AML-193 (cell line): ENCODE data around the gene SERPINB4.

Source experiments
- DNase-seq, 2 experiments: peaks; one replicate each; lab custom pipeline; 2025; lab: John Stamatoyannopoulos, UW

Gene SERPINB4

DNA sequence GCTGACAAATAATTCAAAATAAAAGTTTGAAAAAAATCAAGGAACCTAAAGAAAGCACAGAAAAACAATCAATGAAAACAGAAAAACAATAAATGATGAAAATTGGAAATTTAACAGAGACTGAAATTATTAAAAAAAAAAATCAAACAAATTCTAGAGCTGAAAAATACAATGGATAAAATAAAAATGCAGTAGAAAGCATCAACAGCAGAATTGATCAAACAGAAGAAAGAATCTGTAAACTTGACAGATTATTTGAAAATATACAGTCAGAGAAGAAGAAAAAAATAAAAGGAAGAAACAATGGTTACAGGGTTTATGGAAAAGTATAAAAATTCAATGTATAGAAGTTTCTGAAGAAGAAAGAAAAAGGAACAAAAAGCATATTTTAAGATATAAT is 16.2 kb downstream of the SERPINB4 start:
- DNase-seq = no peak

GRCh38 chr18:63626431-63626830 is 17.6 kb downstream of the SERPINB4 start:
- no peak for DNase-seq

DNA sequence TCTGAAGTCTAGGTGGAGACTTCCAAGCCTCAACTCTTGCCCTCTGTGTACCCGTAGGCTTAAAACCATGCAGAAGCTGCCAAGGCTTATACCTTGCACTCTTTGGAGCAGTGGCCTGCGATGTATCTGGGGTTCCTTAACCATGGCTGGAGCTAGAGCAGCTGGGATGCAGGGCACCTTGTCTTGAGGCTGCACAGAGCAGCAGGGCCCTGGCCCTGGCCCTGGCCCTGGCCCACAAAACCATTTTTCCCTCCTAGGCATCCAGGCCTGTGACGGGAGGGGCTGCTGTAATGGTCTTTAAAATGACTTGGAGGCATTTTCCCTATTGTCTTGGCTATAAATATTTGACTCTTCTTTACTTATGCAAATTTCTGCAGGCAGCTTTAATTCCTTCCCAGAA is 19.2 kb downstream of the SERPINB4 start:
- DNase-seq = no peak

GRCh38 chr18:63619661-63620060 is 24.4 kb downstream of the SERPINB4 start:
- no peak for DNase-seq

DNA sequence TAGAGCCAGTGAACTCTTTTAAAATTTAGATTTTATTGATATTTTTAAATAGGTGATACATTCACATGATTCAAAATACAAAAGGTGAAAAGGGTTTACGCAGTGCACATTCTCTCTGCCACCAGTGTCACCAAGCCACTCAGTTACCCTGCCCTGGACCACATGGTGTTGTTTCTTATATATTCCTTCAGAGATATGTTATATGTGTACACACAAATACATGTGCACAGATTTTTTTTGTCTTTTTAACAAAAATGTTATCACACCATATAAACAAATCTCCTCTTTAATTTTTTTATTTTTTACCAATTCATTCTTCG is 26.2 kb downstream of the SERPINB4 start:
- DNase-seq = no peak

GRCh38 chr18:63617049-63617914 is 26.8 kb downstream of the SERPINB4 start:
- no peak for DNase-seq

DNA sequence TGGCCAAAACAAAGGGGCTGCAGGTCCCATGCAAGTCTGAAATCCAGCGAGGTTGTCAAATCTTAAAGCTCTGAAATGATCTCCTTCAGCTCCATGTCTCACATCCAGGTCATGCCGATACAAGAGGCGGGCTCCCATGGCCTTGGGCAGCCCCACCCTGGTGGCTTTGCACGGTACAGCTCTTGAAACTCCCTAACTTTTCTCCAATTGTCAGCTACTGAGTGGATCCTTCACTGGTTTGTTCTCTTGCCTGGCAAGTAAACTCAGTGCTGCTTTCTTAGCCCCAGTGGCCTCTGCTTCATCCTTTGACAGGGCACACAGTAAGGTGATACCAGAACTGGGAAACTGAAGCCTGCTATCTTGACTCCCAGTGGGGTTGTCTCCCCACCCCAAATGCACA is 30.6 kb downstream of the SERPINB4 start:
- DNase-seq = no peak

DNA sequence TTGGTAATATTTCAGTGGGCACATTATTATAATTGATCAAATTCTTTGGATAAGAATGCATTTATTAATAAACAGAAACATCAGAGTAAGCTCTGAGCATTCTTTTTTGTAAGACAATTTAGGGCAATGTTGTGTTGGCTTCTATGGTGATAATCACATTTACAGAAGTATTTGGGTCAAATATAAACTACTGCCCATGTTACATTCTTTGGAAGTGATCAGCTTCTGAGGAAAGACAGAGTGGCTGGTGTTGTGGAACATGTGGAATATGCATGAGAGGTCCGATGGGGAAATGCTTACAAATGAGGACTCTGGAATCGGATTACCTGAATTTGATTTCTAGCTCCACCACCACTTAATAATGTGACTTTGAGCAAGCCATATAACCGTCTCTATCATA is 37.5 kb downstream of the SERPINB4 start:
- no peak for DNase-seq

- DNase-seq = no peak
Observed at GRCh38 chr18:63604791-63605567, 39.1 kb downstream of the SERPINB4 start.

DNA sequence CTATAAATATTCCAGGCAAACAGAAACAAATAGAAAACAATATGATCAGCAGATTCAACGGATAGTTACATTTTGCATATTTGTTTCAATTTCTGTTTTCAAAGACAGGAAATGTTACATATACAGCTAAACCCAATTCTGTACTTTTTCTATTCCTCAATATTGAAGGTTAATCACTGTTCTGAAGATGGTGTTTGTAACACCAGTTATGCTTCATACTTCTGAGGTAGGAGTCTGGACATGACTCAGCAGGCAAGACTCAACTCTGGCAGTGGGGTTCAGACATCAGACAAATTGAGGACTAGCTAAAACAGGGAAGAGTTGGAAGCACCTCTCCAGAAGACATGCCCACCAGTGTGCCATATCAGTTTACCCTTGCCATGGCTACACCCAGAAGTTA is 40.3 kb downstream of the SERPINB4 start:
- DNase-seq = no peak

DNA sequence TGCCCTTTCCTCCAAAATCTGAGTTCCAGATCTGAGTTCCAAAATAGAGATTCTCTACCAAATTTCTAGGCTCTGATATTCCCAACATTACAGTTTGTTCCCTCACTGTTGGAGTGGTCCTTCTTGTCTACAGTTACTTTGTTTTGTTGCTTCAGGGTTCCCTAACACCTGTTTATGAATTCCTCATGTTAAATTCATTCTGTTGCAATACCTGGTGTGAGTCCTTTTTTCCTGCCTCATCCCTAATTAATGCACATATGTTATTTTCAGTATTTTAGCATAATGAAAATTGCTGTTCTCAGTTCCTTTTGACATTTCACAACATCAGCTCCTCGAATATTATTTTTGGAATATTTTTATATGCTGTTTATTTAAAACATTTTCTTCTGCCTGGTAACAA is 40.7 kb downstream of the SERPINB4 start:
- DNase-seq = no peak

GRCh38 chr18:63596964-63597363 is 47.1 kb downstream of the SERPINB4 start:
- DNase-seq = no peak

GRCh38 chr18:63592471-63592870 is 51.6 kb downstream of the SERPINB4 start:
- DNase-seq = no peak

DNA sequence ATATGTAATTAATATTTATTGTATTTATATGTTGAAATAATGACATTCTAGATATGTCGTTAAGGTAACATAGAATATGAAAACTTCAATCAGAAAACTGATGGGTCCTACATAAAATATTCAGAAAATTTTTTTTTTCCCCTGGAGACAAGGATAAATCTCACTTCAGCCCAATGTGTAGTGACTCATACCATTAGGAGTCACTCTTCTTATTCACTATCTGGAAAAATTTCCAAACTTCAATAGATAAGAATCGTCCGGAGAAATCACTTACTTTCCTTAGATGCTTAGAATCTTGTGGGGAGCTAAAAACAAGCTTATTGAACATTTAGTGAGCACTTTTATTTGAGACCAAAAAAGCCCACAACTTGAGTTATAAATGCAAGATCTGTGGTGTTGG is 52.3 kb downstream of the SERPINB4 start:
- DNase-seq = no peak

- DNase-seq = no peak
Observed at GRCh38 chr18:63590966-63591695, 52.9 kb downstream of the SERPINB4 start.

DNA sequence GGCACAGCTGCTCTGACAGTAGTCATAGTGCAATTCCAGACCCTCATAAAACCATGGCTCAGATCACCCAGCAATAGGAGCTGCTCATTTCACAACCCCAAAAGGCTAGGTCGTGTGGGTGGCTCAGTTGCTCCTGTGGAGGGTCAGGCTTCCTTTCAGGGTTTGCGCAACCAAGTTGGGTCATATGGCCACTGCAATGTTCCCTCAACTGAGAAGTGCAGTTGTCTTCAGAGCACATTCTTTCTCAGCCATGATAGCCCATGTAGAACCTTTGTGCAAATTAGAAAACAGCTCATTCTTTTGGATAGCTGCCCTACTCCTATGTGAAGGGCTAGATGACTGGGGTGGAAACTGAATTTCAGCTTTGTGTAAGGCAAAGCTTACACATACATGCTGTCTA is 53.7 kb downstream of the SERPINB4 start:
- peak; percentile 94 to 96 for DNase-seq

GRCh38 chr18:63588909-63589308 is 55.1 kb downstream of the SERPINB4 start:
- peak; percentile 19 to 47 for DNase-seq
